Stimulated activated CD8-positive, alpha-beta memory T cell treated with anti-CD3 and anti-CD28 coated beads, Interleukin-15, amount 100 ng/mL, for 24 hours (primary cell): ENCODE measurements around the gene CYTH4.
"Not testable (repeated sequence)": the region's sequence is repeated elsewhere in the genome, so short reads cannot be mapped to it uniquely, and the experiment has no call there.

Experiments used
- DNase-seq: peaks from one replicate; pipeline ENCODE4 v3.0.0-alpha.2; 2020; ENCODE audit warnings: low read depth

CYTH4 gene

DNA sequence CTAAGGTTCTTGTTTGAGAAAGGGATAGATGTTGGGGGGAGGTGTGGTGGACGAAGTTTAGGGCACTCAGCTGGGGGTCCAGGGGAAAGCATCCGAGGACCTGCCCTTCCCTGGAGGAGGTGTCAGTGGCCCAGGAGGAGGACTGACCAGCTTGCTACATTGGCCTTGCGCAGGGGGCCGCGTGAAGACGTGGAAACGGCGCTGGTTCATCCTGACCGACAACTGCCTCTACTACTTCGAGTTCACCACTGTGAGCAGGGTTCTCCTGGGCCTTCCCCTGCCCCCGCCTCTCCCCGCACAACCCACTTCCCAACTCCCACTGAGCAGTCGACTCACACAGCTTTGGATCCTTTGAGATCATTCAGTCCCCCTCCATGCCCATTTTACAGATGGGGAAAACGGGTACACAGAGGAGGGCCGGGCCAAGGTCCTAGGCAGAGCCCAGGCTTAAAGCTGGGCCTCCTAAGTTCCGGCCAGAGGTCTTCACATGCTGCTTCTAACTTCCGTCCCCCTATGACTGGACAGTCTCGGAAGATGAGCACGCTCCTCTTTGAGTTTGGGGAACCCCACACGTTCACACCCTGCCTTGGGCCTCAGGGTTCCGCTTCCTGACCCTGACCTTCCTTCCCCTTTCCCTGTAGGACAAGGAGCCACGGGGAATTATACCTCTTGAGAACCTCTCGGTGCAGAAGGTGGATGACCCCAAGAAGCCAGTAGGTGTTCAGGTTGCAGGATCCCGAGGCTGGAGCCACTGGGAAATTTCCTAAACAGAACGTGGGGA is 28.7 kb downstream of the CYTH4 start:
- DNase-seq = no peak

DNA sequence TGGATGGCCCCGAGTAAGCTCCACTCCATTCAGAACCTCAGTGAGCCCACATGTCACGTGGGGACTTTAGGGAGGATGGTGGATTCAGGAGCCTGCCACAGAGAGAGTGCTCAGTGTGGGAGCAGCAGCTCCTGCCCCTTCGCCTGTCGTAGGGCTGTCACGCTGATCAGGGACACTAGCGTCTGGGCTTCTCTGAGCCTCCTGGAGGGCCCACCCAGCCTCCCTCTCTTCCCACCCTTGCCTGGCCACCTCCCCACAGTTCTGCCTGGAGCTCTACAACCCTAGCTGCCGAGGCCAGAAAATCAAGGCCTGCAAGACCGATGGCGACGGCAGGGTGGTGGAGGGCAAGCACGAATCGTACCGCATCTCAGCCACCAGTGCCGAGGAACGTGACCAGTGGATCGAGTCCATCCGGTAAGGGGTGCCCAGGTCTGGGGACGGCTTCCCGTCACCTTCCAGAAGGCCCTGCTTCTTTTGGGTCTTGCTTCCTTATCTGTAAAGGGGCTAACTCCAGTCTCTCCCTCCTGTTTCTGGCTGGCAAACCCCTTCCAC is 29.5 kb downstream of the CYTH4 start:
- DNase-seq = no peak

DNA sequence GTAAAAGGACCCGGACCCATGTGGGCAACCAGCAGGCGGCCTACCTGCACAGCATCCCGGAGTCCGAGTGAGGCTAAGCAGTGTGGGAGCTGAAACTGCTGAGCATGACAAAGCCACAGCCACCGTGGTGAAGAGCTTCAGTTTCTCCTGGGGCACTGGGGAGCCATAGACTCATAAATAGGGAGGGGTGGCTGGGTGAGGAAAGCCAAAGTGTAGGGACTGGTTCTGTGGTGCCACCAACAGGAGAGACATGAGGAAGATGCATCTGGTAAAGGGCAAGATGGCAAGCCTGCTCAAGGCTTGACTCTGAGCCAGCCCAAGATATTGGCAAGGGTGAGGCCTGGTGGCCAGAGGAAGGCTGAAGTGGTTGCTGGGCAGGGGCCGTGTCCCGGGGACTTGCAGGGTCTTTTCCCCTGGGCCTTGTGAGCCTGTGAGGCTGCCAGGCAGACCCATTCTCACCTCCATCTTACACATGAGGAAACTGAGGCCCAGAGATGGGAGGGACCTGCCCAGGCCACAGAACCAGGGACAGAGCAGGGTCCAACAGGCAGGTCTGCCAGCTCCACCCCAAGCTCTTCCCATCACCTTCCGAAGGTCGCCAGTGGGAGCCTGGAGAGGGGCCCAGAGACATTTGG is 30.4 kb downstream of the CYTH4 start:
- no peak for DNase-seq

DNA sequence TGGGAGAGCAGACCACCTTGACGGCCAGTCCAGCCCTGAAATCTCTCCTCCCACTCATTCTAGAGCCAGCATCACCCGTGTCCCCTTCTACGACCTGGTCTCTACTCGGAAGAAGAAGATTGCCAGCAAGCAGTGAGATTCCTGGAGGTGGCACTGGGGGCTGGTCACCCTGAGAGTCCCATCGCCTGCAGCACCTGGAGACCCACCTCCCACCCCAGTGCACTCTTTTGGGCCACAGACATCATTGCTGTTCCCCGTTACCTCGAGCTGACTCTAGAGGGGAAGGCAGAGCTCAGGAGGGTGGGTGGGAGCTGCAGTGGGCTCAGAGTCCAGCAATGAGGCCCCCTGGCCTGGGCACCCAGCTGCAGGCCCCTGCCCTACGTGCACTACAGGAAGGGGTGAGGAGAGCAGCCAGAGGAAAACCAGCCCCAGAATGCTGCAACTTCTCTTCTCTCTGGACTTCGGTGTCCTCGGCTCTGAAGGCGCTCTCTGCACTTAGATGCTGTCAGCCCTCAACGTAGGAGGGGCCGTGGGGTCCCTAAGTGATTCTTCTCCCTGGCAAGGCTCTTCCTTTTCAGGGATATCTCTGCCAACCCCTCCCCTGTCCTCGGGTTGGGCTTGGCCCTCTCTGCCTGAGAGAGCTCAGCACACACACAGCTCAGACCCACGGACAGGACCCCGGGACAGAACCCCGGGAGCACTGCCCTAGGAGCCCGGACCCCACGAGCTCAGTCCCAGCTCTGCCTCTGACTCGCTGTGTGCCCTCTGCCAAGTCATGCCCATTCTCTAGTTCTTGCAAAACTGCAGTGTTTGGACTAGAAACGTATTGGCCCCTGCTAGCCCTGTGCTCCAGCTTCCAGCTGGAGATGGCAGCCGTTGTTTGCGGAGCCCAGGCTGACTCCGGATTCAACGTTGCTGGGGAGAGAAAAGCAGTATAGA is 31.3 kb downstream of the CYTH4 start:
- no peak for DNase-seq

DNA sequence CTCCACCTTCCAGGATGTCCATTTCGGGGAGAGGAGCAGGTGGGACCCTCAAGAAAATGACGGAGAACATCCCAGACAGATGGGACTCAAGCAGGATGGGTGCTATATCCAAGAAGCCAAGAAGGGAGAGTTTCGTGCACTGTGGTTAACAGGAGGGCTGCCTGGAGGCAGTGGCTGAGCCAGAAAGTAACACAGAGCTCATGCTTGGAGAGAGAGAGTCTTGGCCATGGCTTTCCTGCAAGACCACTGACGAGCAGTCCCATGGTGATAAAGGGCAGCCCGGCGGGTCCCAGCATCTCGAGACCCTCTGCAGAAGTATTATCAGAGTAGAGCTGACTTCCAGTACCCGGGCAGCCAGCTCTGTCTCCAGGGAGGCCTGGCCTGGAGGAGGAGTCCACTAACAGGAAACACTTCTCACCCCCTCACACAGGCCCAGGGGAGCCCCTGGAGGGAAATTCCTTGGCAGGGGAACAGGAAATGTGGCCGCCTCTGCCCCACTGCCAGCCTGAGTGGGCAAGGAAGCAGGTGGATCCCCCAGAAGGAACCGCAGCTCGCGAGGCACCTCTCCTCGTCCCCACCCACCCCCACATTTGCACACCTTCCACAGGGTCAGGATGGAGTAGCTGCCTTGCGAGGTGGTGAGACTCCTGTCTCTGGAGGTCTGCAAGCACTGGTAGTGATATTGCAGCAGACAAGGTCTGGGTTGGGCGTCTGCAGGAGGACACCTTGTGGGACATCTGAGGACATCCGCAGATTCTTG is 32.2 kb downstream of the CYTH4 start:
- no peak for DNase-seq

DNA sequence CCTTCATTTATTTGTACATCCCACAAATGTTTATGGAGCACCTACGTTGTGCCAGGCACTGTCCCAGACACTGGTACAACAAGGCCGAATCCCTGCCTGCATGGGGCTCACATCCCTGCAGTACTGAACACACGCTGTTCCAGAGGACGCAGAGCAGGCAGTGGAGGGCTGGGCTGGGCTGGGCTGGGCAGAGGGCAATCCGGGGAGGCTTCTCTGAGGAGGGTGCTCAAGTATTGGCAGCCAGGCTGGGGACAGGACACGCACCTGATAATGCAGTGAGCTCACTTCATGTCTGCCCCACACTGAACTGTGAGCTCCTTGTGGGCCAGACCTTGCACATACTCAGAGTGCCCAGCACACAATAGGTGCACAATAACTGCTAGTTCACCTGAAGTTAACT is 34.1 kb downstream of the CYTH4 start:
- no peak for DNase-seq

DNA sequence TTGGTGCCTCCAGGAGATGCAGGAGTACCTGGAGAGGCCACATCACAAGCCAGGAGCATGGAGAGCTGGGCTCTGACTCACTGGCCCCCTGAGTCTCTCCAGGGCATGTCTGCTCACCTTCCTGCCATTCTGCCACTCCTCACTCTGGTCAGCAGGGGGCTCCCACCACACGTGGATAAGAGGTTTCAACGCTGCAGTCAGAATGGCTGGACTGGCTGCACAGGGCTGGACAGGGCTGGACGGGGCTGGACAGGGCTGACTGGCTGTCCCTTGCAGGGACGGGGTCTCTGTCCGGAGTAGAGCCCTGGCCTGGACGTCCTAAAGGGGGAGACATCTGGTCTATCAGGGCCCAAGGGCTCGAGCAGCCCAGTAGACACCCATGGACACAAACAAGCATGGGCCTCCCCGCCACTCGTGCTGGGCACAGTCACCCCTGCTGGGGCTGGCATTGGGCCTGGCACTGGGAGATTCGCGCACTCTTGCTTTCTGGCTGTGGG is 34.6 kb downstream of the CYTH4 start:
- DNase-seq = no peak

DNA sequence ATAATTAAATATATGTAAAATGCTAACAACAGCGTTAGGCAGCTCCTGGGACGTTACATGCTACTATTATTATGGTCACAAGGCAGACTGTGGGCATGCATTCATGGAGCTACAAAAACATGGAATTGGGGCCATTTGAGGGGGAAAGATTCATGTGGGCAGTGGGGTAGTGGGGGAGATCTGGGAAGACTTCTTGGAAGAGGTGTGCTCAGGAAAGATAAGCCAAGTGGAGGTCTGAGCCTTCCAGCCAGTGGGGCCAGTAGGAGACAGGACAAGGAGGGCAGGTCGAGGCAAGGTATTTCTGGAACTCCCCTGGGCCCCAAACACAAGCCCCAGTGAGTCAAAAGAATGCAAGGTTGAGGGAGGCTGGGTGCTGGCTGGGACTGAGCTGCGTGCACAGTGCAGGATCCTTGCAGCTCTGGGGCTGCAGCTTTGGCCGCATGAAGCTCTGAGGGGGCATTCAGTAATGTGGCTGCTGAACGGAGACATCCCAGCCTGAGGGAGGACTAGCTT is 35.4 kb downstream of the CYTH4 start:
- no peak for DNase-seq

DNA sequence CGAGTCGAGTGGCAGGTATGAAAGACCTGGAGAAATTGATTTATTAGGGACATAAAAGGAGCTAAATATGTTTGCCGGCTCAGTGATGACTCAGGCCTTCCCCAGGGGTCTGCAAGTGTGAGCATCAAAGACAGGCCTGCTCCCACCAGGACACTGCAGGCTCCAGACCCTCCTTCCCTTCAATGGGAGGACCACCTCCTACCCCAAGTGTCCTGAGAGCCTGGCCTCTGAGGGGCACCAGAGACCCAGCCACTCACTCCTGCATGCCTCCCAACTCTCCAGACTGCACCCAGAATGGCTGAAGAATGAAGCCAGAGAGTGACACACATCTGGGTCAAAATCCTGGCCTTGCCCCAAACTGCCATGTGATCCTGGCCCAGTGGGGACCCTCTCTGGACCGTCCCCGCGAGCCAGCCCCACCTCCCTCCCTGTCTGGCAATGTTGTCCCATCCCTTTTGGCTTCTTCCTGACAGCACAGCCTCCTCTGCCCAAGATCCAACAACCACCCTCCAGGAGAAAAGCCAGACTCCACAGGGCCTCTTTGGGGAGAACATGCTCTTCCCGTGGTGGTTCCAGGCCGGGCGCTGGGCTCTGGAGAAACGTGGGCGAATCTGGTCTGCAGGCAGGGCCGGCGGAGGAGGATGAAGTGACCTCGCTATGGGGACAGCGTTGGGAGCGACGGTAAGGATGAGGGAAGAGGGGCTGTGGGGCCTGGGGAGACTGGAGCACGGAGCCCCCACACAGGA is 36.2 kb downstream of the CYTH4 start:
- no peak for DNase-seq

DNA sequence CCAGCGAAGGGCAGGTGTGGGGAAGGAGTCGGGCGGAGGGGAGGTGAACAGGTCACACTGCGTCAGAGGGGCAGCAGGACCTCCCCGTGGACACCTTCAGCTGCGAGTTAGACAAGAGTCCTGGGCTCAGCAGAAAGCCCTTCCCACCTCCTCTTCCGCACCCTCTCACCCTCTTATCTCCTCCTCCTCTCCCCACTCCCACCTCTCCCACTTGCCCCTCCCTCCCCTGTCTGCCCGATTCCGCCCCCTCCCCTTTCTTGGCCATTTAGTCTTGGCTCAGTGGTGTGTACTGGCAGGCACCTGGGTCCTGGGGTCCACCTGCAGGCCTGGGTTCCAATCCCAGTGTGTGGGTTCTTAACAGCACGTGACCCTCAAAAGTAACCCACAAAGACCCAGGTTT is 37.2 kb downstream of the CYTH4 start:
- no peak for DNase-seq

DNA sequence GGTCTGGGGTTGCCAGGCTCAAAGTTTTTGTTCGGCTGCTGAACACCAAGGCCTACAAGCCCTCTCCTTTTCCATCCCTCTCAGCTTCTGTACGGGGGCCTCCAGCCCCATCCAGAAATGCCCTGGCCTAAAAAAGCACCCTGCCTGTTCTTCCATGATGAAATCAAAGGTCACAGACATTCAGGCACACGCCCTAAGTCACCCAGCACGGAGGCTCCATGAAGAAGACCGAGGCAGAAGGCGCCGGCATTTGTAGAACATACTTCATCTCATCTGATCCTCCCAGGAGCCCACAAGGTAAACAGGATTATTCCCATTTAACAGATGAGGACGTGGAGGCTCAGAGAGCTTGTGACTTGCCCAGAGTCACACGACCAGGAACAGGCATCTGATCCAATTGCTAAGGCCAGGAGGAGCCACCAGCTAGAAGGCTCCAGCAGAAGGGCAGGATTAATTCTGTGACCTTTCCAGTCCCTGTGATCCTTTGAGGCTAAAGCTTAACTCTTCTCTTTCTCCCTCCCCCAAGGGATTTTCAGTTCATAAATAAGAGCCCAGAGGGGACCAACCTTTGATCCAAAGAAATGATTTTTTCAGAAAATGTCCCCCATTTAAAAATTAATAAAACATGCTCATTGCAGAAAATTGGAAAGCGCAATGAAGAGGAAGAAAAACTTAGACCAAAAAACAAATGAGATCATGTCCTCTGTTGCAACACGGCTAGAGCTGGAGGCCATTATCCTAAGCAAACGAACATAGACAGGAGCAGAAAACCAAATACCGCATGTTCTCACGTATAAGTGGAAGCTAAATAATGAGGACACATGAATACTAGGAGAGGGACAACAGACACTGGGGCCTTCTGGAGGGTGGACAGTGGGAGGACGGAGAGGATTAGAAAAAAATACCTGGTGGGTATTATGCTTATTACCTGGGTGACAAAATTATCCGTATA is 38.7 kb downstream of the CYTH4 start:
- DNase-seq = no peak

DNA sequence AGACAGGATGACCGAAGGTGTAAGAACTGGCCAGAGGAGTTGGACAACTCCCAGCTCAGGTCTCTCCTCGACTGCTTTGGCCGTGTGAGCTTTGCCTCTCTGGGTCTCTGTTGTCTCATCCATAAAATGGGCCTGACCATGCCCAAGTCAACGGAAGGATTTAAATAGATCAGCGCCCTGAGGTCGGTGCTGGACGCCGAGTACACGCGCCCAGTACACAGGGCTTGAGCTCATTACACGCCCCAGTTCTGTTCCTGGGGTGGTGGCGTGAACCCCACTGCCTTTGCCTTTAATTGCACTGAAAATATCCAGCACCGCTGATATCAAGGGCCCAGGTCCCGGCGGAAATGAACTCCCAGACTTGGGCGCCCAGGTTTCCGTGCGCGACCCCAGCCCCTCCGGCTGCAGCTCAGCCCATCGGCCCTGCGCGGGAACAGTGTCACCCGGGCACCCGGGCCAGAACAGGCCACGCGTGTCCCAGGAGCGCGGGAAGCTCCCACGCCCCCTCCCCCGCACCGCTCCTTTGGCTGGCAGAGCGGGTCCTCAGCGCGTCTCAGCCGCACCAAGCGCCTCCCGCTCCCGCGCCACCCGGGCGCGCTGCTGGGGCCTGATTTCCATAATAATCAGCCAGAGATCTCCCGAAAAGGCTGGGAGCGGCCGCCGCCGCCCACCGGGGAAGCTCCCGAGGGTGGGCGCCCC is 42.2 kb downstream of the CYTH4 start:
- no peak for DNase-seq

DNA sequence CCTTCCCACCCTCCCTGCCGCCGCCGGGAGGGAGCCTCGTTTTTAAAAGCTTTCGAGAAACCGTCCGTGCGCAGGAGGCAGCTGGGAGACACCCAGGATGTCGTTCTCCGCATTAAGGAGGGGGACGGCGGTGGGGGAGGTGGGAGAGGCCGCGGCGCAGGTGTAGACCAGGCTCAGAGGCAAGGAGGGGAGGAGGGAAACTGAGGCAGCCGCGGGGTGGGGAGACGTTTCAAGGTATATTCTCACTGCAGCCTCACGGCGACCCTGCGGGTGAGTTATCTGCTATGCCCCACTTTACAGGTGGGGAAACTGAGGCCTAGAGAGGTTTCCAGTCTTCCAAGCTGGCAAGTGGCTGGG is 42.7 kb downstream of the CYTH4 start:
- DNase-seq = no peak

DNA sequence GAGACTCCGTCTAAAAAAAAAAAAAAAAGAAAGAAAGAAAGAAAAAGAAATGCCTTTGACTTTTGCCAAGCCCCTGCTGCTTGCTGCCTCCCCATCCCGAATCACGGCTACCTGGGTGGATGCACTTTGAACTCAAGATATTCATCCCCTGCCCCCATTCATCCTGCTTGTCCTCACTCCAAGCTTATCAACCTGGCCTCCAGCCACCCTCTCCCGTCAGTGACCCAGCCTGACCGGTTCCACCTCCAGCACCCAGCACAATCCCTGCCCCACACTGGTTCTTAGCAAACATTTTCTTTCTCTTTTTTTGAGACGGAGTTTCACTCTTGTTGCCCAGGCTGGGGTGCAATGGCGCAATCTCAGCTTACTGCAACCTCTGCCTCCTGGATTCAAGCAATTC is 44.4 kb downstream of the CYTH4 start:
- DNase-seq = no peak

DNA sequence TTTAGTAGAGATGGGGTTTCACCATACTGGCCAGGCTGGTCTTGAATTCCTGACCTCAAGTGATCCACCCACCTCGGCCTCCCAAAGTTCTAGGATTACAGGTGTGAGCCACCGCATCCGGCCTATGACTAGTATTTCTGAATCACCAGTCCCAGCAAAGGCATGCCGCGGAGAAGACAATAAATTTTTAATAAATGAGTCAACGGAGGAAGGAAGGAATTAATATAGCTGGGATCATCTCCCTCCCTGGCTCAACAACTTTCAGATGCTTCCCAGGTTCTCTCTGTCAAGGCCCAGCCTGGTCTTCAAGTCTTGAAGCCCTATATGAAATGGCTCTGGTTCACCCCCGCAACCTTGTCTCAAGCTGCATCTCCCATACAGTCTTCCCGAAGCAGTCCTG is 45.7 kb downstream of the CYTH4 start:
- no peak for DNase-seq

DNA sequence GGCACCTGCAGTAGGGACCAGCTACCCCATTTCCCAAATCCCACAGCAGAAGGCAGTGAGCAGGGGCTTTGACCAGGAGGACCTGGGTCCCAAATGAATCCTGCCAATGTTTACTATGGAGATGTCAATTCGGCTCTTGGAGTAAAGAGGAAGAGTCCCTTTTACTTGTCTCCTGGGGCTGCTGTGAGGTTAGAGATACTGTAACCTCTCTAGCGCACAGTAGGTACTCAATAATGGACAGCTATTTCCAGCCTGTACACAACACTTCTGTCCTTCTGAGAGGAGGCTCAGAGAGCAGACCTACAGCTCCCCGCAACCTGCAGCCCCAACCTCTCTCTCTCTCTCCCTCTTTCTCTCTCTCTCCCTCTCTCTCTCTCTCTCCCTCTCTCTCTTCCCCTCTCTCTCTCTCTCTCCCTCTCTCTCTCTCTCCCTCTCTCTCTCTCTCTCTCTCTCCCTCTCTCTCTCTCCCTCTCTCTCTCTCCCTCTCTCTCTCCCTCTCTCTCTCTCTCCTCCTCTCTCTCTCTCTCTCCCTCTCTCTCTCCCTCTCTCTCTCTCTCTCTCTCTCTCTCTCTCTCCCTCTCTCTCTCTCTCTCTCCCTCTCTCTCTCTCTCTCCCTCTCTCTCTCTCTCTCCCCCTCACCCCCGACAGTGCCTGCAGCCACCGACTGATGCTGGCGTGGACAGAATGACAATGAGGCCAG is 46.4 kb downstream of the CYTH4 start:
- not testable (repeated sequence) for DNase-seq

DNA sequence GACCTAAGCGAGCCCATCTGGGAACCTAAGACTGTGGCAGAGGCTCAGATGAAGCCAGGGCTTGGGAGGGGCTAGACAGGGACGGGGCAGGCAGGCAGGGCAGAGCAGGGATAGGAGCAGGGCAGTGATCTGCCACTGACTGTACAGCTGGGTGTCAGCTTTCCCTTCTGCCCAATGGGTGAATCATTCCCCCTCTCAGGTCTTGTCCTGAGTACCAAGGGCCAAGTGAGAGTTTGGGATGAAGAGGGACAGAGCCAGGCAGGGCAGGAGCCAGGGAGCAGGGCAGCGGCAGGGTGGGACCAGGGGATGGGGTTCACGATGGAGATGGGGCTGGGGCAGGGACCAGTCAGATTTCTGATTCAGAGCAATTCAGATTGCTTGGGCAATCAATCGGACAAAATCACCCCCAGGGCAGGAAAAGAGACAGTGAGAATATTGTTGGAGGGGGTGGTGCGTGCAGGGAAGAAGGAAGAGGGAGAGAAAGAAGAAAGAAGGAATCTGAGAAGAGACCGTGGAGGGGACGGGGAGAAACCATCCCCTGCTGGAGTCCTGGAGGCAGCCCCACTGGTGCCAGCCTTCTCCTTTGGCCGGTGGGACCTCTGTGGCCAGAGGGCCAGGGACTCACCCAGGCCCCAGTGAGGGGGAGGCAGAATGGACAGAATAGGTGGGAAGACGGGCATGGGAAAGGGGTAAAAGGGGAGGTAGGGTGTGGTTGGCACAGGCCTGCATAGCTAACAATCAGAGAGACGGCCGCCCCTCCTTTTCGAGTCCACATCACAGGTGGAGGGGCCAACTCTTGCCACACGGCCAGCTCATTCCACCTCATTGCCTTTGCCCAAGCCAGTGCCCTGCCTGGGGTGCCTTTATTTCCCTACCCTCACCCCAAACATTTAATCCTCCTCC is 47.2 kb downstream of the CYTH4 start:
- DNase-seq = no peak
